Measurements from ENCODE around the gene DRD3.
A peak's percentile ranks its signal among the peaks of the same experiment; 100 is the strongest.

DRD3 gene

GRCh38 chr3:114178770-114179368 is at the start of gene DRD3:
TSS of gene DRD3 (minus strand) at chr3:114179052. CDS start at chr3:114171992, 7,060 bp downstream.
- no peak for DNase-seq

- no peak for DNase-seq
Observed at GRCh38 chr3:114227076-114227475, 48.2 kb upstream of the DRD3 start.

GRCh38 chr3:114226313-114226712 is 47.5 kb upstream of the DRD3 start:
- no peak for DNase-seq

- no peak for DNase-seq
Observed at GRCh38 chr3:114223143-114223542, 44.3 kb upstream of the DRD3 start.

GRCh38 chr3:114221881-114222264 is 43.0 kb upstream of the DRD3 start:
- DNase-seq, result no peak

- DNase-seq, result no peak
Observed at GRCh38 chr3:114221165-114221880, 42.5 kb upstream of the DRD3 start.

GRCh38 chr3:114219741-114220140 is 40.9 kb upstream of the DRD3 start:
- DNase-seq, result no peak

- no peak for DNase-seq
Observed at GRCh38 chr3:114218578-114219185, 39.8 kb upstream of the DRD3 start.

- DNase-seq, result no peak
Observed at GRCh38 chr3:114218006-114218405, 39.2 kb upstream of the DRD3 start.

- DNase-seq, result no peak
Observed at GRCh38 chr3:114217266-114217665, 38.4 kb upstream of the DRD3 start.

GRCh38 chr3:114216186-114216970 is 37.5 kb upstream of the DRD3 start:
- no peak for DNase-seq

GRCh38 chr3:114214542-114215341 is 35.9 kb upstream of the DRD3 start:
- no peak for DNase-seq

- peak in 1 of 2 experiments; percentile 44 for DNase-seq
Observed at GRCh38 chr3:114213627-114214541, 35.0 kb upstream of the DRD3 start.

GRCh38 chr3:114213292-114213626 is 34.4 kb upstream of the DRD3 start:
- DNase-seq, result no peak

GRCh38 chr3:114212646-114213045 is 33.8 kb upstream of the DRD3 start:
- DNase-seq, result no peak

- no peak for DNase-seq
Observed at GRCh38 chr3:114207768-114208167, 28.9 kb upstream of the DRD3 start.

GRCh38 chr3:114206342-114206741 is 27.5 kb upstream of the DRD3 start:
- DNase-seq, result no peak

- no peak for DNase-seq
Observed at GRCh38 chr3:114205541-114205940, 26.7 kb upstream of the DRD3 start.

GRCh38 chr3:114194750-114195149 is 15.9 kb upstream of the DRD3 start:
- no peak for DNase-seq

- DNase-seq, result no peak
Observed at GRCh38 chr3:114192136-114192535, 13.3 kb upstream of the DRD3 start.

GRCh38 chr3:114186501-114186900 is 7.6 kb upstream of the DRD3 start:
- DNase-seq, result no peak

GRCh38 chr3:114179575-114179974 is 723 bp upstream of the DRD3 start:
- peak; percentile 16 to 54 for DNase-seq

Data from SHP77 (cell line).